ENCODE data around the gene MCU. TPM values are rescaled to one million over a fixed set of nuclear protein-coding genes. Genes with fewer than 3 reads are reported as not detected.

Gene MCU
- polyA plus RNA-seq, 1 of the 3 experiments (the other 2 are of a cell fraction), result 20.6 TPM

DNA sequence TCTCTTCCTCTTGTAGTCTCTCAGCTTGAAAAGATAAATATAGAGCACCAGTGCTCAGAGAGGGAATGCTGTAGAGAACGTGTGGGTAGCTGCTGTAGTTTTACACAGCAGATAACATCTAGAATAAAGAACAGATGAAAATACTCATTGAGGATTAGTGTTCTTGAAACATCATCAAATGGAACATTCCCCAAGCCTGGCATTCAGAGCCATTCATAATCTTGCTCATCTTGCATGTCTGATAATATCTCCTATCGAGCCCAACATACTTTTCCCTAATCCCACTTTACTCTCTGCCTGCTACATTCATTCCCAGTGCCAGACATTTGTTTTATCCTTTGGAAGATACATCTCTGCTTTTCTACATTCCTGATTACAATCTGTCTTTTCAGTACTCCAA, 35.2 kb downstream of the MCU start (continued):
- TF ChIP-seq MXI1 (IDR thresholded peaks at IDR 0.05; ENCODE audit: low read depth, low read length) (no peak), FOXJ3 (CRISPR knock-in tag; IDR thresholded peaks at IDR 0.05) (no peak), SMC3 (IDR thresholded peaks at IDR 0.05; ENCODE audit: low read depth, low read length) (no peak)
- TF ChIP-seq, protein P1, sequence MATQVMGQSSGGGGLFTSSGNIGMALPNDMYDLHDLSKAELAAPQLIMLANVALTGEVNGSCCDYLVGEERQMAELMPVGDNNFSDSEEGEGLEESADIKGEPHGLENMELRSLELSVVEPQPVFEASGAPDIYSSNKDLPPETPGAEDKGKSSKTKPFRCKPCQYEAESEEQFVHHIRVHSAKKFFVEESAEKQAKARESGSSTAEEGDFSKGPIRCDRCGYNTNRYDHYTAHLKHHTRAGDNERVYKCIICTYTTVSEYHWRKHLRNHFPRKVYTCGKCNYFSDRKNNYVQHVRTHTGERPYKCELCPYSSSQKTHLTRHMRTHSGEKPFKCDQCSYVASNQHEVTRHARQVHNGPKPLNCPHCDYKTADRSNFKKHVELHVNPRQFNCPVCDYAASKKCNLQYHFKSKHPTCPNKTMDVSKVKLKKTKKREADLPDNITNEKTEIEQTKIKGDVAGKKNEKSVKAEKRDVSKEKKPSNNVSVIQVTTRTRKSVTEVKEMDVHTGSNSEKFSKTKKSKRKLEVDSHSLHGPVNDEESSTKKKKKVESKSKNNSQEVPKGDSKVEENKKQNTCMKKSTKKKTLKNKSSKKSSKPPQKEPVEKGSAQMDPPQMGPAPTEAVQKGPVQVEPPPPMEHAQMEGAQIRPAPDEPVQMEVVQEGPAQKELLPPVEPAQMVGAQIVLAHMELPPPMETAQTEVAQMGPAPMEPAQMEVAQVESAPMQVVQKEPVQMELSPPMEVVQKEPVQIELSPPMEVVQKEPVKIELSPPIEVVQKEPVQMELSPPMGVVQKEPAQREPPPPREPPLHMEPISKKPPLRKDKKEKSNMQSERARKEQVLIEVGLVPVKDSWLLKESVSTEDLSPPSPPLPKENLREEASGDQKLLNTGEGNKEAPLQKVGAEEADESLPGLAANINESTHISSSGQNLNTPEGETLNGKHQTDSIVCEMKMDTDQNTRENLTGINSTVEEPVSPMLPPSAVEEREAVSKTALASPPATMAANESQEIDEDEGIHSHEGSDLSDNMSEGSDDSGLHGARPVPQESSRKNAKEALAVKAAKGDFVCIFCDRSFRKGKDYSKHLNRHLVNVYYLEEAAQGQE (IDR thresholded peaks at IDR 0.05; ENCODE audit: low read depth, low read length), result no peak
- TF ChIP-seq, protein P2, sequence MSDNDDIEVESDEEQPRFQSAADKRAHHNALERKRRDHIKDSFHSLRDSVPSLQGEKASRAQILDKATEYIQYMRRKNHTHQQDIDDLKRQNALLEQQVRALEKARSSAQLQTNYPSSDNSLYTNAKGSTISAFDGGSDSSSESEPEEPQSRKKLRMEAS (IDR thresholded peaks at IDR 0.05; ENCODE audit: low read depth), result no peak

DNA sequence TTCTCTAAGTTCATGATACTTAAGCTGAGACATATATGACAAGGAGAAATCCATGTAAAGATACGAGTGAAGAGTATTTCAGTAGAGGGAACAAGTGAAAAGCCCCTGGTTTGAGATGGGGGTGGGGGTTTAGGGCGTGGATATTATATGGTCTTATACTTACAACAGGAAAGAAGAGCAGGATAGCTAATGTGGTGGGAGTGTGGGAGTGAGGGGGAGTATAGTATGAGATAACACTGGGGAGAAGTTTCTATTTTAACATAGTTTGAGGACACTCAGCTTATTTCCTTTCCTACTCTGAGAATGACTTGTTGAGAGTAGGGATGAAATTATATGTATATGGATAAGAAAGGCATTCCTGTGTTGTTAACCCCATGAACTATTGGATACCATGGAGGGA, 36.5 kb downstream of the MCU start:
- Histone ChIP-seq H3K27me3 (ENCODE audit: insufficient read depth) (no peaks in the 10 kb centered on the region), H3K9ac (no peak overlapping the region), H3K4me3 (ENCODE audit: low read depth in 2 of 2, low read length in 1 of 2) (no peak overlapping the region), H3K9me2 (no peaks in the 10 kb centered on the region), H3K4me1 (ENCODE audit: control insufficient read depth in 1 of 2, insufficient read depth in 2 of 2, low read depth in 1 of 2, low read length in 1 of 2) (peaks cover 4 to 10% of the 10 kb centered on the region in 2 experiments; a peak in 3 of 4 replicates), H3F3A (replicated peaks; ENCODE audit: insufficient read depth) (peaks cover 24% of the 10 kb centered on the region), H3K79me2 (ENCODE audit: insufficient read depth) (peaks cover 39% of the 10 kb centered on the region; the same call in 1 of the 2 replicates), H3K27ac (ENCODE audit: low read depth in 2 of 2, low read length in 1 of 2) (no peak overlapping the region), H4K20me1 (ENCODE audit: insufficient read depth) (peaks cover 7% of the 10 kb centered on the region; the same call in 1 of the 2 replicates), H3K4me2 (no peak overlapping the region), H2AFZ (ENCODE audit: low read depth) (no peak overlapping the region), H3K36me3 (replicated peaks in 1 of 2; ENCODE audit: control insufficient read depth in 1 of 2, insufficient read depth in 2 of 2, low read length in 1 of 2) (peaks cover 0 to 15% of the 10 kb centered on the region in 2 experiments), H3K9me3 (no peaks in the 10 kb centered on the region)
- CTCF ChIA-PET, result no interaction called here
- TF ChIP-seq, protein P3, sequence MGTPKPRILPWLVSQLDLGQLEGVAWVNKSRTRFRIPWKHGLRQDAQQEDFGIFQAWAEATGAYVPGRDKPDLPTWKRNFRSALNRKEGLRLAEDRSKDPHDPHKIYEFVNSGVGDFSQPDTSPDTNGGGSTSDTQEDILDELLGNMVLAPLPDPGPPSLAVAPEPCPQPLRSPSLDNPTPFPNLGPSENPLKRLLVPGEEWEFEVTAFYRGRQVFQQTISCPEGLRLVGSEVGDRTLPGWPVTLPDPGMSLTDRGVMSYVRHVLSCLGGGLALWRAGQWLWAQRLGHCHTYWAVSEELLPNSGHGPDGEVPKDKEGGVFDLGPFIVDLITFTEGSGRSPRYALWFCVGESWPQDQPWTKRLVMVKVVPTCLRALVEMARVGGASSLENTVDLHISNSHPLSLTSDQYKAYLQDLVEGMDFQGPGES (IDR thresholded peaks at IDR 0.05; ENCODE audit: low read depth, low read length), result no peak
- TF ChIP-seq, protein P1 (IDR thresholded peaks at IDR 0.05; ENCODE audit: low read depth, low read length), result no peak
- TF ChIP-seq RFX5 (IDR thresholded peaks at IDR 0.05; ENCODE audit: low read length), result no peak
- no peak for TF ChIP-seq TEAD4 (IDR thresholded peaks at IDR 0.05; ENCODE audit: borderline replicate concordance, insufficient read depth)
- no peak for TF ChIP-seq NRF1 (IDR thresholded peaks at IDR 0.05; ENCODE audit: low read depth, low read length)
- TF ChIP-seq GABPA (IDR thresholded peaks at IDR 0.05; ENCODE audit: low read depth), result no peak
- TF ChIP-seq FOXJ3 (CRISPR knock-in tag; IDR thresholded peaks at IDR 0.05), result no peak
- no peak for TF ChIP-seq RAD21 (IDR thresholded peaks at IDR 0.05; ENCODE audit: low read length)
- 92% methylated on average over 2 of the region's 2 CpGs for WGBS (ENCODE audit: low lambda C conversion rate)
- POLR2A ChIA-PET, result no interaction called here
- no peak for DNase-seq

All from SK-N-SH (cell line).